ENCODE measurements around the gene HMOX2.
A peak's percentile ranks its signal among the peaks of the same experiment; 100 is the strongest.

HMOX2 gene, protein sequence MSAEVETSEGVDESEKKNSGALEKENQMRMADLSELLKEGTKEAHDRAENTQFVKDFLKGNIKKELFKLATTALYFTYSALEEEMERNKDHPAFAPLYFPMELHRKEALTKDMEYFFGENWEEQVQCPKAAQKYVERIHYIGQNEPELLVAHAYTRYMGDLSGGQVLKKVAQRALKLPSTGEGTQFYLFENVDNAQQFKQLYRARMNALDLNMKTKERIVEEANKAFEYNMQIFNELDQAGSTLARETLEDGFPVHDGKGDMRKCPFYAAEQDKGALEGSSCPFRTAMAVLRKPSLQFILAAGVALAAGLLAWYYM

DNA sequence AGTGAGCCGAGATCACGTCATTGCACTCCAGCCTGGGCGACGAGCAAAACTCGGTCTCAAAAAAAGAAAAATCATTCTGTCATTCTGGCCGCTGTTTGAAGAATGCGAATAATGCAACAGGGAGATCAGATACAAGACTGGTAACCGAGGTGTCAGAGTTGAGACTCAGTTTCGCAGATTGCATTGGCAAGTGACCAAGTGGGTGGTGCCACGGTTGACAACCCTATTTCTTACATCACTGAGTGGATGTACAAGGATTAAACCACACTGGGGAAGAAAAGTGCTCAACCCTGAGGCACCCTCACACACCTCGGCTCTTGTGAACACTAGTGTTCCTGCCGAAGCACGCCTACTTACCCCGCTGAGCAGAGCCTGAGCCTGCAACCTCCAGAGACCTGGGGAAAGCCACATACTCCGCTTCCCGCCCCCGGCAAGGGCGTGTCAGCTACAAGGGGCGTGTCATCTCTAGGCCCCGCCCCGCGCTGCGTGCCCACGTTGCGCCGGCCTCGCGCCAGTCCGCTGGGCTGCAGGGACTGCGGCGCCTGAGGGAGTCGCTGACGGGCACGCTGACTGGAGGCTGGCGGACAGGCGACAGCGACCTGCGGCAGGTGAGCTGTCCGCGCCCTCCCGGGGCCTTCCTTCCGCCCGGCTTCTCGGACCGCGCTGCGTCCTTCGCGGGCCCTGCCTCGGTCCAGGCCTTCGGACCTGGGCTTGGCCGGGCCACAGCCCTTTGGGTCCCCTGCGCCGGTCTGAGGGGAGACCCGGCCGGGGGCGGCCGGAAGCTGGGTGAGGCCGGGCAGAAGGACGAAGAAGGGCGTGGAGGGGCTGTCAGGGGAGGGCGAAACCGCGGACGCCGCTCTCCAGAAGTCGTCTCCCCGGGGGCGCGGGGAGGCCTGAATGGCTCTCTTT lies at the start of gene HMOX2:
Gene HMOX2, plus strand, starts transcription at position 519 of the 909 bp plus-strand sequence. CDS start 29,127 bp downstream, outside the sequence.
- TF ChIP-seq ZFP3 (CRISPR knock-in tag; IDR thresholded peaks at IDR 0.05) = peak; percentile 17; the same call in 1 of the 2 replicates
- TF ChIP-seq, protein P1, sequence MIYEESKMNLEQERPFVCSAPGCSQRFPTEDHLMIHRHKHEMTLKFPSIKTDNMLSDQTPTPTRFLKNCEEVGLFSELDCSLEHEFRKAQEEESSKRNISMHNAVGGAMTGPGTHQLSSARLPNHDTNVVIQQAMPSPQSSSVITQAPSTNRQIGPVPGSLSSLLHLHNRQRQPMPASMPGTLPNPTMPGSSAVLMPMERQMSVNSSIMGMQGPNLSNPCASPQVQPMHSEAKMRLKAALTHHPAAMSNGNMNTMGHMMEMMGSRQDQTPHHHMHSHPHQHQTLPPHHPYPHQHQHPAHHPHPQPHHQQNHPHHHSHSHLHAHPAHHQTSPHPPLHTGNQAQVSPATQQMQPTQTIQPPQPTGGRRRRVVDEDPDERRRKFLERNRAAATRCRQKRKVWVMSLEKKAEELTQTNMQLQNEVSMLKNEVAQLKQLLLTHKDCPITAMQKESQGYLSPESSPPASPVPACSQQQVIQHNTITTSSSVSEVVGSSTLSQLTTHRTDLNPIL (CRISPR knock-in tag; IDR thresholded peaks at IDR 0.05; ENCODE audit: low read depth) = no peak
- no peak for TF ChIP-seq OSR1 (CRISPR knock-in tag; IDR thresholded peaks at IDR 0.05)
- no peak for TF ChIP-seq ZNF70 (CRISPR knock-in tag; IDR thresholded peaks at IDR 0.05)
- no peak for TF ChIP-seq TOX (CRISPR knock-in tag; IDR thresholded peaks at IDR 0.05; ENCODE audit: borderline replicate concordance)
- peak; percentile 90 for ATAC-seq

DNA sequence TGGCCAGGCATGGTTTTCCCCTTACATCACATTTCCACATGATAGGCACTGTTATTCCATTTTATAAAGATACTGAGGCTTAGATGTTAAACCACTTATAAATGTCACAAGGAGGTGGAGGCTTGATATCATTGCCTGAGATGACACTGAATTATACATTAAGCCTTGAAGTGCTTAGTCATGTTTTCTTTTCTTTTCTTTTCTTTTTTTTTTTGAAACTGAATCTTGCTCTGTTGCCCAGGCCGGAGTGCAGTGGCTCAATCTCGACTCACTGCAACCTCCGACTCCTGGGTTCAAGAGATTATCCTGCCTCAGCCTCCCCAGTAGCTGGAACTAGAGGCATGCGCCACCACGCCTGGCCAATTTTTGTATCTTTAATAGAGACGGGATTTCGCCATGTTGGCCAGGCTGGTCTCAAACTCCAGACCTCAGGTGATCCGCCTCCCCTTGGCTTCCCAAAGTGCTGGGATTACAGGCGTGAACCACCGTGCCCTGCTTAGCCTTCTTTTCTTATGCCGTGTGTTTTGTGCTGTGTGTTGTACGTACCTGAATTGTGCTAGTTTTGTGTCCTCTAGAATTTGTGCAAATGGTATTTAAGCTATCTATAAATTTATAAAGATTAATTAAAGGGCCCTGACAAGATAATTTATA lies 49.4 kb upstream of the HMOX2 start:
- ATAC-seq = no peak
- TF ChIP-seq ZFP30 (CRISPR knock-in tag; IDR thresholded peaks at IDR 0.05) (no peak), ARNTL (CRISPR knock-in tag; IDR thresholded peaks at IDR 0.05; ENCODE audit: borderline replicate concordance, low read depth) (no peak), ISL1 (CRISPR knock-in tag; IDR thresholded peaks at IDR 0.05) (no peak), PPARA (CRISPR knock-in tag; IDR thresholded peaks at IDR 0.05; ENCODE audit: borderline replicate concordance) (no peak), ZC3H10 (CRISPR knock-in tag; IDR thresholded peaks at IDR 0.05) (no peak), ZFP3 (CRISPR knock-in tag; IDR thresholded peaks at IDR 0.05) (no peak)
- TF ChIP-seq, protein P2, sequence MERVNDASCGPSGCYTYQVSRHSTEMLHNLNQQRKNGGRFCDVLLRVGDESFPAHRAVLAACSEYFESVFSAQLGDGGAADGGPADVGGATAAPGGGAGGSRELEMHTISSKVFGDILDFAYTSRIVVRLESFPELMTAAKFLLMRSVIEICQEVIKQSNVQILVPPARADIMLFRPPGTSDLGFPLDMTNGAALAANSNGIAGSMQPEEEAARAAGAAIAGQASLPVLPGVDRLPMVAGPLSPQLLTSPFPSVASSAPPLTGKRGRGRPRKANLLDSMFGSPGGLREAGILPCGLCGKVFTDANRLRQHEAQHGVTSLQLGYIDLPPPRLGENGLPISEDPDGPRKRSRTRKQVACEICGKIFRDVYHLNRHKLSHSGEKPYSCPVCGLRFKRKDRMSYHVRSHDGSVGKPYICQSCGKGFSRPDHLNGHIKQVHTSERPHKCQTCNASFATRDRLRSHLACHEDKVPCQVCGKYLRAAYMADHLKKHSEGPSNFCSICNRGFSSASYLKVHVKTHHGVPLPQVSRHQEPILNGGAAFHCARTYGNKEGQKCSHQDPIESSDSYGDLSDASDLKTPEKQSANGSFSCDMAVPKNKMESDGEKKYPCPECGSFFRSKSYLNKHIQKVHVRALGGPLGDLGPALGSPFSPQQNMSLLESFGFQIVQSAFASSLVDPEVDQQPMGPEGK (CRISPR knock-in tag; IDR thresholded peaks at IDR 0.05; ENCODE audit: borderline replicate concordance) = no peak

DNA sequence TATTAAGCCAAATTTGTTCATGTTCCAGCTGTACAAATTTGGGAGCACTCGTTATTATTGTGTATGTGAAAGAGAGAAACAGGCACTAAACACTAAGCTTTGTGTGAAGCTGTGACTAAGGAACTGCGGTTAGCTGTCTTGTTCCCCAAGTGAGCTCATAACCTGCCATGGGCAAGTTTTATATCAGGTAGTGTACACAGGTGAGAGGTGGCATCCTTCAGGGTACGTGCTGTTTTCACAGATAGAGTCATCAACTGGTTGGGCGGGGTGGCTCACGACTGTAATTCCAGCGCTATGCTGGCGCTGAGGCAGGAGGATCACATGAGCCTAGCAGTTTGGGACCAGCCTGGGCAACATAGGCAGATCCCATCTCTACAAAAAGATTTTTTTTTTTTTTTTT lies 47.7 kb upstream of the HMOX2 start:
- no peak for TF ChIP-seq TCF4 (CRISPR knock-in tag; IDR thresholded peaks at IDR 0.05; ENCODE audit: borderline replicate concordance)
- TF ChIP-seq, protein P3, sequence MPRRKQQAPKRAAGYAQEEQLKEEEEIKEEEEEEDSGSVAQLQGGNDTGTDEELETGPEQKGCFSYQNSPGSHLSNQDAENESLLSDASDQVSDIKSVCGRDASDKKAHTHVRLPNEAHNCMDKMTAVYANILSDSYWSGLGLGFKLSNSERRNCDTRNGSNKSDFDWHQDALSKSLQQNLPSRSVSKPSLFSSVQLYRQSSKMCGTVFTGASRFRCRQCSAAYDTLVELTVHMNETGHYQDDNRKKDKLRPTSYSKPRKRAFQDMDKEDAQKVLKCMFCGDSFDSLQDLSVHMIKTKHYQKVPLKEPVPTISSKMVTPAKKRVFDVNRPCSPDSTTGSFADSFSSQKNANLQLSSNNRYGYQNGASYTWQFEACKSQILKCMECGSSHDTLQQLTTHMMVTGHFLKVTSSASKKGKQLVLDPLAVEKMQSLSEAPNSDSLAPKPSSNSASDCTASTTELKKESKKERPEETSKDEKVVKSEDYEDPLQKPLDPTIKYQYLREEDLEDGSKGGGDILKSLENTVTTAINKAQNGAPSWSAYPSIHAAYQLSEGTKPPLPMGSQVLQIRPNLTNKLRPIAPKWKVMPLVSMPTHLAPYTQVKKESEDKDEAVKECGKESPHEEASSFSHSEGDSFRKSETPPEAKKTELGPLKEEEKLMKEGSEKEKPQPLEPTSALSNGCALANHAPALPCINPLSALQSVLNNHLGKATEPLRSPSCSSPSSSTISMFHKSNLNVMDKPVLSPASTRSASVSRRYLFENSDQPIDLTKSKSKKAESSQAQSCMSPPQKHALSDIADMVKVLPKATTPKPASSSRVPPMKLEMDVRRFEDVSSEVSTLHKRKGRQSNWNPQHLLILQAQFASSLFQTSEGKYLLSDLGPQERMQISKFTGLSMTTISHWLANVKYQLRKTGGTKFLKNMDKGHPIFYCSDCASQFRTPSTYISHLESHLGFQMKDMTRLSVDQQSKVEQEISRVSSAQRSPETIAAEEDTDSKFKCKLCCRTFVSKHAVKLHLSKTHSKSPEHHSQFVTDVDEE (CRISPR knock-in tag; IDR thresholded peaks at IDR 0.05) = no peak
- no peak for TF ChIP-seq GLIS3 (CRISPR knock-in tag; IDR thresholded peaks at IDR 0.05)
- TF ChIP-seq RARB (CRISPR knock-in tag; IDR thresholded peaks at IDR 0.05) = no peak
- TF ChIP-seq ZNF565 (CRISPR knock-in tag; conservative IDR thresholded peaks at IDR 0.05; ENCODE audit: low read depth) = no peak
- TF ChIP-seq ZFP30 (CRISPR knock-in tag; IDR thresholded peaks at IDR 0.05) = no peak
- TF ChIP-seq BACH2 (CRISPR knock-in tag; IDR thresholded peaks at IDR 0.05; ENCODE audit: borderline replicate concordance) = no peak
- ATAC-seq = no peak

DNA sequence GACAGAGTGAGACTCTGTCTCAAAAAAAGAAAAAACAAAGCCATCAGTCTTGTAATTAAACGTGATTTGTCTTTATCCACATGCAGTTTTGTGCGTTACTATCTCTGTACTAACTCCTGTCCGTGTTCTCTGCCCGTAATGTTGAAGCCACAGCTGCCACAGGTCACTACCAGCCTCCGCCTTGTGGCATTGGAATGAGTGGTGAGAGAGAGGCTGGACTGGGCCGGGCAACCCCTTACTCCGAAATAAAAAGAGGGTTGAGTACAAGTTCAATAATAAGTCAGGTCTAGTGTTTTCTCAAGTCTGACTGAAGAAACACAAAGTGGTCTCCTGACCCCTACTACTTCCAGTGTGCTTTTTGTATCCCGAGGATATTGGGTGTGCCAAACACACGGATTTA lies 45.2 kb upstream of the HMOX2 start:
- no peak for TF ChIP-seq ARNTL (CRISPR knock-in tag; IDR thresholded peaks at IDR 0.05; ENCODE audit: borderline replicate concordance, low read depth)
- no peak for TF ChIP-seq PPARA (CRISPR knock-in tag; IDR thresholded peaks at IDR 0.05; ENCODE audit: borderline replicate concordance)
- TF ChIP-seq, protein P4, sequence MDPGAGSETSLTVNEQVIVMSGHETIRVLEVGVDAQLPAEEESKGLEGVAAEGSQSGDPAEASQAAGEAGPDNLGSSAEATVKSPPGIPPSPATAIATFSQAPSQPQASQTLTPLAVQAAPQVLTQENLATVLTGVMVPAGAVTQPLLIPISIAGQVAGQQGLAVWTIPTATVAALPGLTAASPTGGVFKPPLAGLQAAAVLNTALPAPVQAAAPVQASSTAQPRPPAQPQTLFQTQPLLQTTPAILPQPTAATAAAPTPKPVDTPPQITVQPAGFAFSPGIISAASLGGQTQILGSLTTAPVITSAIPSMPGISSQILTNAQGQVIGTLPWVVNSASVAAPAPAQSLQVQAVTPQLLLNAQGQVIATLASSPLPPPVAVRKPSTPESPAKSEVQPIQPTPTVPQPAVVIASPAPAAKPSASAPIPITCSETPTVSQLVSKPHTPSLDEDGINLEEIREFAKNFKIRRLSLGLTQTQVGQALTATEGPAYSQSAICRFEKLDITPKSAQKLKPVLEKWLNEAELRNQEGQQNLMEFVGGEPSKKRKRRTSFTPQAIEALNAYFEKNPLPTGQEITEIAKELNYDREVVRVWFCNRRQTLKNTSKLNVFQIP (CRISPR knock-in tag; IDR thresholded peaks at IDR 0.05; ENCODE audit: borderline replicate concordance, low read depth) = no peak
- TF ChIP-seq CSDC2 (CRISPR knock-in tag; IDR thresholded peaks at IDR 0.05) = no peak
- no peak for TF ChIP-seq ZFP3 (CRISPR knock-in tag; IDR thresholded peaks at IDR 0.05)
- TF ChIP-seq RARB (CRISPR knock-in tag; IDR thresholded peaks at IDR 0.05) = no peak
- ATAC-seq = no peak

All from SK-N-SH treated with all-trans-retinoic acid at 6 μM for 48 hours (cell line).